Vagina (tissue), 2 donors: ENCODE data around the gene ATP4A.

Experiments used
- CTCF ChIP-seq, 3 experiments: fragments of 450-650 bp in 2 of 3; fragments of 200-600 bp in 1 of 3; sonication (generic) in 1 of 3; IDR thresholded peaks; one replicate each; pipeline ENCODE4 v1.5.1; 2017 to 2019; ENCODE audit warnings: antibody characterized with exemption in 3 of 3, mild to moderate bottlenecking in 2 of 3, moderate library complexity in 2 of 3
- POLR2A ChIP-seq, 2 donors: fragments of 450-650 bp; IDR thresholded peaks; one replicate each; pipeline ENCODE4 v1.6.1; 2017; ENCODE audit warnings: antibody characterized with exemption in 2 of 2, mild to moderate bottlenecking in 2 of 2, moderate library complexity in 2 of 2
- POLR2AphosphoS5 ChIP-seq, 2 donors: sonication (generic); formaldehyde crosslinking; IDR thresholded peaks; one replicate each; pipeline ENCODE4 v1.9.0; 2017; ENCODE audit warnings: antibody characterized with exemption in 2 of 2, mild to moderate bottlenecking in 2 of 2, low read depth in 1 of 2; ENCODE audit not compliant: insufficient read depth in 1 of 2

GRCh38 chr19:35524181-35524837 lies 39.1 kb downstream of the ATP4A start:
- TF ChIP-seq POLR2A (IDR thresholded peaks at IDR 0.05) = no peak
- TF ChIP-seq CTCF (IDR thresholded peaks at IDR 0.05) = no peak
- no peak for TF ChIP-seq POLR2AphosphoS5 (IDR thresholded peaks at IDR 0.05; ENCODE audit: insufficient read depth in 1 of 2, low read depth in 1 of 2)
